NCI-H510A (cell line): ENCODE measurements around the gene HUNK.

Experiments used
- DNase-seq: peaks from one replicate; lab custom pipeline; 2025; lab: John Stamatoyannopoulos, UW

The HUNK gene

GRCh38 chr21:31896019-31896418, 23.2 kb downstream of the HUNK start:
- no peak for DNase-seq

GRCh38 chr21:31897311-31897710, 24.5 kb downstream of the HUNK start:
- DNase-seq: no peak

- DNase-seq: no peak
These were observed 26.3 kb downstream of the HUNK start for GRCh38 chr21:31898933-31899630.

DNA sequence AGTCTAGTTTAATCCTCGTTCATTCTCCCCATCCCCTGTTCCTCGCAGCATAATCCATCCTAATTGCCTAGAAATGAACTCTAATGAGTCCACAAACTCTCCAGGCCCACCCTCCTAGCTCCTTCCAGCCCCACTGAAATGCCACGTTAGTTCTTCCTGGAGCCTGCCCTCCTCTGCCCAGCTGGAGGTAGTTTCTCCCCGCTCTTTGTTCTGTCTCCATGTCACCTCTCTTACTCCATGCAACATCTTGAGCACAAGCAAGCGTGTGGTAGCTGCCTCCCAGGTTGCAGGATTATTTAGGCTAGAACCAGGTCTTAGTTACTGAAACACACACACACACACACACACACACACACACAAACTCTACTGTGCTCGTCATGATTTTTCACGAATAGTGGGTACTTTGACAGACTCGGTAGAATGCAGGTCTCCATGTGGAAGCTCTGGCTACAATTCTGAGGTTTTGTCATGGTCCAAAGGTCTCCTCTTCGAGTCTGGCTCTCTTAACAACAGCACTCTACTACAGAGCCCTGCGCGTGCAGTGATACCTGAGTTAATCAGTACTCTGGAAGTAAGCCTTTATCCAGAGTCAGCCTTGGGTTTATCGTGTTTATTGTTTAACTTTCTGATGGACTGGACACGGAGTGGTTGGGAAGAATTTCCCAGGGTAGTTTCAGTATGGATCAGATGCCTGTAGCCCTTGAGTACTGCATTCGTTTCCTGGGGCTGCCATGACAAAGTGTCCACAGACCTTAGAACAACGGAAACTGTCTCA, 27.5 kb downstream of the HUNK start:
- DNase-seq: no peak

GRCh38 chr21:31901315-31901714, 28.5 kb downstream of the HUNK start:
- no peak for DNase-seq

GRCh38 chr21:31902438-31902837, 29.6 kb downstream of the HUNK start:
- DNase-seq: no peak

DNA sequence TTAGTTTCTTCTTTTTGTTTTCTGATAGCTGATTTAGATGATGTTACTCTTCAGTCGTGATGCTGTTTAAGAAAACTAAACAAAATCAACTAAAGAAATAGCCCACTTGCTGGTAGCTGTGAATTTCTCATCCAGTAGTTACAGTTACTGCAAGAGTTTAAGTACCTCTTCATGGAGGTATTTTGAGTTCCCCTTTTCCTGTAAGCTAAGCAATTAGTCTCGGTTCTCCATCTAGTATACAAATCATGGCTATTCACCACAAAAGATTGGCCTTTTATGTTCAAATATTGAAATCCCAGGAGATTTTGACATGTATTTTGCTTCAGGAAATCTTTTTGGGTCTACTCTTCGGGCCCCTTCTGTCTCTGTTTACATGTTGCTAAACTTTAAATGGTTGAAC, 31.1 kb downstream of the HUNK start:
- DNase-seq: no peak

GRCh38 chr21:31905503-31906451, 33.0 kb downstream of the HUNK start:
- no peak for DNase-seq

DNA sequence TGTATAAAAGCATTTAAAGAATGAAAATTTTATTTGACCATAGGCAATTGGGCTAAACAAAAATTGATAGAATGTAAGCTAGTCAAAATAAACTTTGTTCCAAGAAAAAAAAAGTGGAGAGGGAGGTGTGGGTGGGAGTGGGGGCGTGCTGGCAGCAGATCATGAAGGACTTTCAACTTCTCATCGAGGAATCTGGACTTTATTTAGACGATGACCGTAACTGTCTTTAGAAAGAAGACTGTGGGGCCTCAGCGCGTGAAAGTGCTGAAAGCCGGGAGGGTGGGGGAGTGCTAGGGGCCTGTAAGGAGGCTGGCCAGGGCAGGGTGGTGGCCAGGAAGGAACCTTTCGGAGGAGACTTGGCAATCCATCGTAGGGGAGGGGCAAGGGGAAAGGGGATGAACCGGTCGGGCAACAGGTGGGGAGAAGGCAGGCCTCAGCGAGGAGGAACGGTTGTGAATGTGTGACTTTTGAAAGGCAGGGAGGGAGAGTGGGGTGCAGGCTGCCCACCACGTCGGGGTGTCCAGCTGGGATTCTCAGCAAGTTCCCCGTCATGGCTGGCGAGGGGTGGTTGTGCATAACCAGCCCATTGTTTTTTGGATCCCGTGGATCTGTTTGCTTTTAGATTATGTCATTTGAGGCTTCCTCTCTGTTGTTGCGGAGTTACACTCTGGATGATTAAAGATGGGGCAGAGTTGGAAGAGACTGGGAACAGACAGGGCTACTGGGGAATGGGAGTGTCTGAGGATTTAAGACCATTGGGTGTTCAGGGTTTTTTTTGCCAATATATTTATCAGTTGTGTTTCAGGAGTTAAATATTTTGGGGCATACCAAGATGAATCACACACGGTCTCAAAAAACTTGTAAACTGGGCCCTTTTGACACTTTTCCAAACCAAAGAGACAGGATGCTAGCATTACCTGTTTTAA, 35.5 kb downstream of the HUNK start:
- no peak for DNase-seq

GRCh38 chr21:31909153-31910073, 36.6 kb downstream of the HUNK start:
- DNase-seq: no peak

DNA sequence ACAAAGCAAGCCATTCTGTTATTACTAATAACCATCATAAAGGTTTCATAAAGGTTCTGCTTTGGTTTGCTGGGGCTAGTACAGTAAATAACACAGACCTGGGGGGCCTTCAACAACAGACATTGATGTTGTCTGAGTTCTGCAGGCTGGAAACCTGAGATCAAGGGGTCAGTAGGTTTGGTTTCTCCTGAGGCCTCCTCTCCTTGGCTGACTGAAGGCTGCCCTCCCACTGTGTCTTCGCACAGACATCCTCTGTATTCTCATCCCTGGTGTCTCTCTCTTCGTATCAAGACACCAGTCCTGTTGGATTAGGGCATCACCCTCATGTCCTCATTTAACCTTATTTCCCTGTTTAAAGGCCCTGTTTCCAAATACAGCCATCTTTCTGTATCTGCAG, 37.3 kb downstream of the HUNK start:
- no peak for DNase-seq

DNA sequence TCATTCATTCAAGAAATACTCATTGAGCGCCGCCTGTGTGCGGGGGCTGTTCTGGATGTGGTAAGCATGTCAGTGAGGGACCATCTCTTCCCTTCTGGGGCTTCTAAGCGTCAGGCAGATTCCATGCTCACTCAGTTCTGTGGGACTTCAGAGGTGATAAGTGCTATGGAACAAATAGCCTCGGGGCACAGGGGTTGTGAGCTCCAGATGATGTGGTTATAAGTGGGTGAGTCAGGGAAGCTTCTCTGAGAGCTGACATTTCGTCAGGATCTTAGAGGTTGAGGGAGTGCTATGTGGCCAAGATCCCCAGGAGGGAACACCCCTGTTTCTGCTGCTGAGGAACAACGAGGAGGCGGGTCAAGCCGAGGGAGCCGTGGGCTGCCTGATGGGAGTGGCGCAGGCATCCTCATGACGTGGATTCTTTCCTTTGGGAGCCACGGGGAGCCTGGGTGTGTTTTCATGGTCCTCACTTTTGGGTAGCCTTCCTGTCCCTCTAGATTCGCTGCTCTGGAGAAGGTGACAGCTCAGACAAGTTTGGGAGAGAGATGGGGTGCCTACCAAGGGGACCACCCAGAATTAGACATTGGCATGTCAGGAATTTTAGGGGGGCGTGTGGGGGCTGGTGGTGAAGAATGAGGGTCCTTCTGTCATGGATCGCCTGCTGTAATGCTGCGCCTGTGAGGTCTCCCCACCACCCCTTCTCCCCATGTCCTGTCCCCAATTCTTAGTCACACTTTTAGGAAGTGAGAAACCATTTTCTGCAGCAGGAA, 38.5 kb downstream of the HUNK start:
- no peak for DNase-seq

GRCh38 chr21:31912501-31912900, 39.7 kb downstream of the HUNK start:
- DNase-seq: no peak

DNA sequence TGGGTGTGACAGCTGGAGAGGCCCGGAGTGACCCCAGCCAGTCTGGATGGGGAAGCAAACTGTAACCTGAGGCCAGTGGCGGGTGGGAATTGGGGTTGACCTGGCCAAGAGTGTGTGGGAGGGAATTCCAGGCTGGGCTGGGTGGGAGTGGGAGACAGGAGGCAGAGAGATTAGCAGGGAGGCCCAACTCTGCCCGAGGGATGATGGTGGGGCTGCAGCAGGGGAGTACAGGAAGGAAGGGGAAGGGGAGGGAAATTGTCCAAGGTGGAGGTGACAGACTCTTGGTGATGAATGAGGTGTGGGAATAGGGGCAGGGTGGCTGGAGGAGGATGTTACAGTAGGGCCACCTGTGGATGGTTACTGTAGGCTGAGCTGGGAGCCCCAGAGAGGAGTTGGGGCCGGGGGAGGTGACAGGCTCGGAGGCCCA, 40.4 kb downstream of the HUNK start:
- DNase-seq: no peak

DNA sequence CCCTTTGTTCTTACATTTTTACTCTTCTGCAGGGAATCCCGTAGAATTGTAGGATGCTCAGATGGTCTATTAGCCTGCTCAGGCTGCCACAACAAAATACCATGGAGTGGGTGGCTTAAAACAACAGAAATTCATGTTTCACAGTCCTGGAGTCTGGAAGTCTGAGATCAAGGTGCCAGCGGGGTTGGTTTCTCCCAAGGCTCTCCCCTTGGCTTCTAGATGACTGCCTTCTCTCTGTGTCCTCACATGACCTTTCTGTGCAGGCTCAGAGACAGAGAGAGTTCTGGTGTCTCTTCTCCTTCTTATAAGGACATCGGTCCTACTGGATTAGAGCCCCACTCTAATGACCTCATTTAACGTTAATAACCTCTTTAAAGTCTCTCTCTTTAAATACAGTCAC, 41.7 kb downstream of the HUNK start:
- no peak for DNase-seq

DNA sequence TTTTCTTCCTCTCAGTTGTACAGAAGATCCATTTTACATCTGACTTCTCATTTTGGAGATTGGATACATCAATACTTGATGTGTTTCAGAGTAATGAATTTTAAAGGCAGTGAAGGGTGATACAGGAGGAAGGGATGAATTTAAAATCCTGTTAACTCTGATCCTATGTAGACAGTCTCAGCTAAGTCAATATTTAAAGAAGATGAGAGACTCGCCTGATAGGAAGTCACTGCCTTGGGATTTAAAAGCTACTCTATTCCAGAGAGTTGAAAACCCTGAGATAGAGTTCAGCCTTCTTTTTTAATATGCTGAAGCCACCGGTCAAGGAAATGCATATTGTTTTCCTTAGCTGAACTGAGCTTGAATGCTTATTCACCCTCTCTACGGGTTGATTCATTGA, 42.7 kb downstream of the HUNK start:
- no peak for DNase-seq

GRCh38 chr21:31917108-31917507, 44.3 kb downstream of the HUNK start:
- no peak for DNase-seq

DNA sequence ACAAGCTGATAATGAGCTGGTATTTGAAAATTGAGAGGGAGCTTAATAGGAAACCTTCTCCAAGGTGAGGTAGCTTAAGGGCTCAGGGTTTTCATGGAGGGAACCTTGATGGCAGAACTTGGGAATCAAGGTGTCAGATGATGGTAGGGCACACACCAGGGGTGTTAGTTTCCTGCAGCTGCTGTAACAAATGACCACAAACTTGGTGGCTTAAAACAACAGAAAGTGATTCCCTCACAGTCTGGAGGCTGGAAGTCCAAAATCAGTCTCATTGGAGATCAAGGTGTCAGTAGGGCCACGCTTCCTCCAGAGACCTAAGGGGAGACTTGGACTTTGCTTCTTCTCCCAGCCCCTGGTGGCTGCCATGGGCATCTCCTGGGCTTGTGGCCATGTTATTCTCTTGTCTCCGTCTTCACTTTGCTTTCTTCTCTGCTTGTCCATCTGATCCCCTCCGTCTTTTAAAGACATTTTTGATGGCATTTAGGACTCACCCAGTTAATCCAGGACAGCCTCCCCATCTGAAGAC, 45.5 kb downstream of the HUNK start:
- no peak for DNase-seq

DNA sequence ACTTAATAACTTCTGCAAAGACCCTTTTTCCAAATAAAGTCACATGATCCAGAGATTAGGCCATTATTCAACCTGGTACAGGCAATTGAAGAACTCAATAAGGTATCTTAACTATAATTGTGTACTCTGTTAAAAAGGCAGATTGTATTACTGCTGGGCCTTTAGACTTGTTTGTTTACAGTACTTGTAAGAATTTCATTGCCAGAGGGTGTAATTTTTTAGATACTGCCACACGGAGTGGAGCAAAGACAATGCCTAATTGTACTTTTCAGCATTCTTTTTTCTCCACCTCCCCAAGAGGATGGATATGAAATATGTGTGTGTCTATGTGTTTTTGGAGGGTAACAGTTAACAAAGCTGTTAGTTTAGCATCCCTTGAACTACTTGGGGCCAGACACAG, 47.5 kb downstream of the HUNK start:
- DNase-seq: no peak
